ENCODE measurements around the gene EVPLL. TPM values are rescaled to one million over a fixed set of nuclear protein-coding genes. Genes with fewer than 3 reads are reported as not detected.
"Not testable (repeated sequence)": the region's sequence is repeated elsewhere in the genome, so short reads cannot be mapped to it uniquely, and the experiment has no call there.

EVPLL gene
- total and polyA plus RNA-seq, 9 donors, result 0.23 to 0.25 TPM; not detected in 7

DNA sequence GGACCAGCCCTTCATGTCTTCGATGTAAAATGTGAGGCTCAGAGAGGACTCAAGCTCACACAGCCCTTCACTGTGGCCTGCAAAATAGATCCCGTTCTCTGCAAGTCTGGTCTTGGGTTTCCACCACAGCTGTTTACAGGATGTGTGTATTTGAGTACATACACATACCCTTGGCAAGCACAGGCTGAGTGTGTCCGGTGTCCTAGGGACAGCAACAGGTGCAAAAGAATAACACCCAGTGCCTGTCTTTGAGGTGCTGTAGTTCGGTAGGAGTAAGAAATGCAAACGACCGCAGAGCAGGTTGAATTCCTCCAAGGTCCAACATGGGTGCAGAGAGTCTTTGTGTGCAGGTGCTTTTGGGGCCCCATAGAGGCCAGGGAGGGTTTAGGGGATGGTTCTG, 44.9 kb downstream of the EVPLL start:
- H3K27ac ChIP-seq (ENCODE audit: low read length); H3K9me3 ChIP-seq (replicated peaks; ENCODE audit: control insufficient read depth, low read depth, low read length); H3K36me3 ChIP-seq (ENCODE audit: control insufficient read depth, insufficient read depth, low read length); H3K4me3 ChIP-seq (ENCODE audit: low read length); H3K27me3 ChIP-seq (ENCODE audit: control insufficient read depth, insufficient read depth, low read length); DNase-seq; H3K4me1 ChIP-seq (ENCODE audit: control insufficient read depth, insufficient read depth, low read length): not testable (repeated sequence)
- no CpG with 5 or more reads among the region's 6 CpGs for WGBS (ENCODE audit: insufficient coverage)

DNA sequence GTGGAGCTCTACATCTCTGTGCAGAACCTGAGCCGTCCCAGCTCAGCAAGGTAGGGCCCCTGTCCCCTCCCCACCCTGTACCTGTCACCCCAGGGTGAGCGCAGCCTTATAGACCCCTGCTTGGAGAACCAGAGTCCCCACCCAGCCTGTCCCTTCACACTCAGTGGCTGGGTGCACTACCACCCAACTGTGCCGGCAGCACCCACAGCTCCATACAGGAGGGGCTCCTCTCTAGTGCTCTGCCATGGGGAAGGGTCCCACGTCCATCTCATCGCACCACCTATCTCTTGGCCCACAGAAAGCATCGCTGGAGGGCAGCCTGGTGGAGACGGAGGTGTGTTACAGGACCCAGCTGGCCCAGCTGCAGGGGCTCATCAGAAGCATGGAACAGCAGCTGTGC, 45.4 kb downstream of the EVPLL start:
- not testable (repeated sequence) for H3K36me3 ChIP-seq (ENCODE audit: control insufficient read depth, insufficient read depth, low read length)

DNA sequence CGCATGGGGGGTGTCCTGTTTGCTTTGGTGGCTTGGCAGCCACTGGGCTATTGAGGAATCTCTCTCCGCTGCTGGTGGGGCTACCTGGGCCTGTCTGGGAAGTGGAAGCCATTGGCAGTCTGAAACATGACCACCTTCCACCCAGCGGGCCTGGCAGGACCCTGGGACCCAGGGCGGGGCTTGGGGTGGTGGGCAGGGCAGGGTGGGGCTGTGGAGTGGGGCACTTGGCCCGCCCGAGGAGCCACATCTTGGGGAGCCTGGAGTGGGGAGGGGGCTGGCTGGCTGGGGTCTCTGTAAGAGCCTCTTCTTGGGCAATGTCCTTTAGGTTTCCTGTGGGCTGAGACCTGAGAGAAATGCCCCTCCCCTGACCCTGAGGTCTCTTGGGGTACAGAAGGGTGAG, 48.0 kb downstream of the EVPLL start:
- not testable (repeated sequence) for H3K4me1 ChIP-seq (ENCODE audit: control insufficient read depth, insufficient read depth, low read length); H3K27me3 ChIP-seq (ENCODE audit: control insufficient read depth, insufficient read depth, low read length); H3K36me3 ChIP-seq (ENCODE audit: control insufficient read depth, insufficient read depth, low read length); DNase-seq; H3K4me3 ChIP-seq (ENCODE audit: low read length); H3K9me3 ChIP-seq (replicated peaks; ENCODE audit: control insufficient read depth, low read depth, low read length); H3K27ac ChIP-seq (ENCODE audit: low read length)
- no CpG with 5 or more reads among the region's 6 CpGs for WGBS (ENCODE audit: insufficient coverage)

More for the DNA sequence above, 45.4 kb downstream of the EVPLL start:
- not testable (repeated sequence) for H3K27ac ChIP-seq (ENCODE audit: low read length); H3K4me3 ChIP-seq (ENCODE audit: low read length); H3K9me3 ChIP-seq (replicated peaks; ENCODE audit: control insufficient read depth, low read depth, low read length); H3K4me1 ChIP-seq (ENCODE audit: control insufficient read depth, insufficient read depth, low read length); H3K27me3 ChIP-seq (ENCODE audit: control insufficient read depth, insufficient read depth, low read length); DNase-seq
- WGBS (ENCODE audit: insufficient coverage), result no CpG with 5 or more reads among the region's 7 CpGs

DNA sequence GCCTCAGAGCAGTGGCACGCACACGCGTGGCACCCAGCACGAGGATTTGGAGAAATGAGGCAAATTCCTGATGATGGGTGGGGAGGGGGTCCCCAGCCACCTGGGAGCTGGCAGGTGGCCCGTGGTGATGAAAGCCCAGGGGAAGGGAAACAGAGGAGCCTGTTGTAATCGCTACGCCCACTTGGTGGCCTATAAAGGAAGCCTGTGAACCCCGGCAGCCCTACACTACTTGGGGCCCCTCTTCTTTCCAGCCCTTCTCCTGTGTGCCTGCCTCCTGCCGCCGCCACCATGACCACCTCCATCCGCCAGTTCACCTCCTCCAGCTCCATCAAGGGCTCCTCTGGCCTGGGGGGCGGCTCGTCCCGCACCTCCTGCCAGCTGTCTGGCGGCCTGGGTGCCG, 49.1 kb downstream of the EVPLL start:
- DNase-seq; H3K9me3 ChIP-seq (replicated peaks; ENCODE audit: control insufficient read depth, low read depth, low read length): not testable (repeated sequence)
- no CpG with 5 or more reads among the region's 16 CpGs for WGBS (ENCODE audit: insufficient coverage)

DNA sequence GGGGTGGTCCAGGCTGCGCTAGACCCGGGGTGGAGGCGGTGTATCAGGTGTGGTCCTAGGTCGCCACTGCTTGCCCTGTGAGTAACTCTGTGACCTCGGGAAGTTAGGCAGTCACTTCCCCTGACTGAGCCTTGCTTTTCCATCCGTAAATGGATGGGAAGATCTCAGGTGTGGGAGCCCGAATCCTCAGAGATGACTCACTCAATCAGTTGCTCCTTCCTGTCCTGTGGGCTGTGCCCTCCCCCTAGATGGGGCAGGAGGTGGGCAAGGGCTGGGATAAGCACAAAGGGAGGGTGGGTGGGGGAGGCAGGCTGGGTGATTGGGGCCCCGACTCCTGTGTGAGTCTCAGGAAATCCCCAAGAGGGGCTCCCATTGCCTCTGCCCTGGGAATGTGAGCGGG, 54.6 kb downstream of the EVPLL start:
- not testable (repeated sequence) for DNase-seq; H3K4me1 ChIP-seq (ENCODE audit: control insufficient read depth, insufficient read depth, low read length); H3K27me3 ChIP-seq (ENCODE audit: control insufficient read depth, insufficient read depth, low read length); H3K4me3 ChIP-seq (ENCODE audit: low read length); H3K9me3 ChIP-seq (replicated peaks; ENCODE audit: control insufficient read depth, low read depth, low read length); H3K27ac ChIP-seq (ENCODE audit: low read length); H3K36me3 ChIP-seq (ENCODE audit: control insufficient read depth, insufficient read depth, low read length)
- WGBS (ENCODE audit: insufficient coverage), result no CpG with 5 or more reads among the region's 9 CpGs

More for the DNA sequence above, 49.1 kb downstream of the EVPLL start:
- H3K4me3 ChIP-seq (ENCODE audit: low read length); H3K4me1 ChIP-seq (ENCODE audit: control insufficient read depth, insufficient read depth, low read length); H3K27ac ChIP-seq (ENCODE audit: low read length); H3K27me3 ChIP-seq (ENCODE audit: control insufficient read depth, insufficient read depth, low read length); H3K36me3 ChIP-seq (ENCODE audit: control insufficient read depth, insufficient read depth, low read length): not testable (repeated sequence)

Other genes starting within 250 kb of the EVPLL start
- 56.5 TPM for gene ALKBH5, start 193.9 kb upstream of the EVPLL start, total RNA-seq
- 10 to 100 TPM; 60.8 to 72.3 (median 67.4) TPM for gene ALKBH5, start 193.9 kb upstream of the EVPLL start, polyA plus RNA-seq (ENCODE audit: insufficient read depth in 1 of 8, insufficient read length in 8 of 8, low replicate concordance in 1 of 8)
- 18.3 TPM for gene LLGL1, start 152.1 kb upstream of the EVPLL start, total RNA-seq
- gene LLGL1, start 152.1 kb upstream of the EVPLL start, polyA plus RNA-seq (ENCODE audit: insufficient read depth in 1 of 8, insufficient read length in 8 of 8, low replicate concordance in 1 of 8), result 10 to 100 TPM; 20.4 to 35.5 (median 29.0) TPM
- gene FLII, start 119.0 kb upstream of the EVPLL start, total RNA-seq, result 129 TPM
- 100 to 1,000 TPM; 147 to 181 (median 172) TPM for gene FLII, start 119.0 kb upstream of the EVPLL start, polyA plus RNA-seq (ENCODE audit: insufficient read depth in 1 of 8, insufficient read length in 8 of 8, low replicate concordance in 1 of 8)
- gene MIEF2, start 117.1 kb upstream of the EVPLL start, total RNA-seq, result 13.3 TPM
- 10 to 100 TPM; 12.0 to 15.5 (median 14.1) TPM for gene MIEF2, start 117.1 kb upstream of the EVPLL start, polyA plus RNA-seq (ENCODE audit: insufficient read depth in 1 of 8, insufficient read length in 8 of 8, low replicate concordance in 1 of 8)
- 26.1 TPM for gene TOP3A, start 62.8 kb upstream of the EVPLL start, total RNA-seq
- 10 to 100 TPM; 22.4 to 34.4 (median 28.2) TPM for gene TOP3A, start 62.8 kb upstream of the EVPLL start, polyA plus RNA-seq (ENCODE audit: insufficient read depth in 1 of 8, insufficient read length in 8 of 8, low replicate concordance in 1 of 8)
- gene SMCR8, start 62.5 kb upstream of the EVPLL start, total RNA-seq, result 6.9 TPM
- 10 to 100 TPM in 1 of 8 donors, 1 to 10 TPM in 7; 6.3 to 10.2 (median 9.1) TPM for gene SMCR8, start 62.5 kb upstream of the EVPLL start, polyA plus RNA-seq (ENCODE audit: insufficient read depth in 1 of 8, insufficient read length in 8 of 8, low replicate concordance in 1 of 8)
- gene SHMT1, start 14.2 kb upstream of the EVPLL start, total RNA-seq, result 11.3 TPM
- gene SHMT1, start 14.2 kb upstream of the EVPLL start, polyA plus RNA-seq (ENCODE audit: insufficient read depth in 1 of 8, insufficient read length in 8 of 8, low replicate concordance in 1 of 8), result 10 to 100 TPM in 6 of 8 donors, 1 to 10 TPM in 2; 7.0 to 14.1 (median 10.9) TPM
- gene LGALS9C, start 99.0 kb downstream of the EVPLL start, total RNA-seq, result not detected
- under 1 TPM in 1 of 8 donors, not detected in 7; 0.26 TPM for gene LGALS9C, start 99.0 kb downstream of the EVPLL start, polyA plus RNA-seq (ENCODE audit: insufficient read depth in 1 of 8, insufficient read length in 8 of 8, low replicate concordance in 1 of 8)